HG03064 (cell line): Measurements from ENCODE around the gene NPHP4.

ENCODE experiments used
- ATAC-seq: cut with Tn5 transposase; IDR thresholded peaks from one replicate; pipeline ENCODE4 v1.9.1; 2021; ENCODE audit warnings: low read depth; ENCODE audit not compliant: unreplicated experiment

Gene NPHP4

DNA sequence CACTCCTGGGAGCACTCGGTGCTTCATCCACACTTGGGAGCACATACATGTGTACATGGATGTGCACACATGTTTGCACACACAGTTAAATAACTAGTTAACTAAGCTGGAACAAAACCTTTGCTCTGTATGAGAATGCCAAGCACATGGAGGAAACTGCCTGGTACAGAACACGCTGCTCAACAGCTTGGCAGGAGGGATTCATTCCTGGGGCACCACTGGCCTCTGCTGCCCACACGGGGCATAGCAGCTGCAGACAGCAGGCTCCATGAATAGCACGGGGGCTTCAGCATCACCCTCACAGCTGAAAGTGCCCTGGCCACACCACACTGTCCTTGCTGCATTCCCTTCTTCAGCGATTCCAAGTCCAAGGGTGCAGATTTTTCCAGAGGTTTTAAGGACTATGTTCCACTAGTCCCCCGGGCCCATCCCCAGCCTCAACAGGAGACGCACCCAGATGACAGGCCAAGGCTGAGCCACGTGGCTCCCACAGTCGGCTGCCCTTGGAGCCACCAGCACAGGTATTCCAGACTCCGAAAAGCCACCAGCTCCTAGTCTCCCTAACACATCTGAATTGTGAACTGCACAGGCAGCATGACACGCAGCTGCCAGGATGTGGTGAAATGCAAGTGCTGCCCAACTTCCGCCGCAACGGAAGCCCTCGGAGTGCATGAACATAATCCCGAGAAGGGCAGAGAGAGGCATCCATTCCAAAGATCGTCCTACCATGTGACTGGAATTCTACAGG is 16.9 kb downstream of the NPHP4 start:
- ATAC-seq: no peak

DNA sequence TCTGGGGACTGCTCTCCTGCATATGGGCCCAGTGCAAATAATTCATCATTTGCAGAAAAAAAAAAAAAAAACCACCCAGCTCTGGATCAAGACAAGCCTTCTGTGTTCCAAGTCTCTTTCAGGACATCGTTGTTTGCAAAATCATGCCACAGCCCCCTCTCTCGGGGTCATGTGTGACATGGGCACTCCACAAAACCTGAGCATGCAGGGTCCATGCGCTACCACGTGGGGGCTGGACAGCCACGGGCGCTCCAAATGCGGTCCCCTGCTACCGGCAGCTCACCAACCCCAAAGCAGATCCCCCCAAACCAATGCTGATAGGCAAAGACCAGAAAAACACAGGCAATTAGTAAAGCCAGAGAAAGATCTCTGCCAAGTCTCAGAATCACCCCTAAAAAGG is 17.6 kb downstream of the NPHP4 start:
- no peak for ATAC-seq

DNA sequence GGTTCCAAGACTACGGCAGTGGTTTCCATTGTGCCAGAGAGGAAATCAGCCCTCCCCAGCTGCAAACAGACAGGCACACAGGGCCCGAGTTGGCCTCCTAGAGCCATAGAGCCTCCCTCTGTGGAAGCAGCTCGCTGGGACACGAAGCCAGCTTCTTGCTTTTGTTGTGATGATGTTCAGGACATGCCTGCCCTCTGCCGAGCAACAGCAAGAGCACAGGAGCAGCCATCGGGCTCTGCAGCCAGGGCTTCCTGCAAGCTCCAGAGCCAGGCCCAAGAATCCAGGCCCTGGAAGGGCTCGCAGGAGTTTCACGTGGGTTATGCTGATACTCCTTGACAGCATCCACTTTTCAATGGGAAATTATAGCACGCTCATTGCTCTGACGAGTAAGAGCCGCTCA is 18.5 kb downstream of the NPHP4 start:
- ATAC-seq: no peak

DNA sequence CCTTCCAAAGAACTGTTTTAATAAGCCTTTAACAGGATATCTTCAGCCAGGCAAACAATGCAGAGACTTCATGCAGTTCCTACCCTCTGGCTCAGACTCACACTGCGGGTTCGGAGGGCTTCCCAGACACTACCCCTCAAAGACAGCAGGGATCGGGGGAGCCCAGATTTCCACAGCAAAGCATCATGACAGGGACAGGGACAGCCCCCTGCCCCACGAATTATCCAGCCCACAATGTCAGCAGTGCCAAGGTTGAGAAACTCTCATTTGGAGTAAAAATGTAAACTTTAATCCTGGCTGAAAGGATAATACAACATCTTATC is 20.1 kb downstream of the NPHP4 start:
- no peak for ATAC-seq

DNA sequence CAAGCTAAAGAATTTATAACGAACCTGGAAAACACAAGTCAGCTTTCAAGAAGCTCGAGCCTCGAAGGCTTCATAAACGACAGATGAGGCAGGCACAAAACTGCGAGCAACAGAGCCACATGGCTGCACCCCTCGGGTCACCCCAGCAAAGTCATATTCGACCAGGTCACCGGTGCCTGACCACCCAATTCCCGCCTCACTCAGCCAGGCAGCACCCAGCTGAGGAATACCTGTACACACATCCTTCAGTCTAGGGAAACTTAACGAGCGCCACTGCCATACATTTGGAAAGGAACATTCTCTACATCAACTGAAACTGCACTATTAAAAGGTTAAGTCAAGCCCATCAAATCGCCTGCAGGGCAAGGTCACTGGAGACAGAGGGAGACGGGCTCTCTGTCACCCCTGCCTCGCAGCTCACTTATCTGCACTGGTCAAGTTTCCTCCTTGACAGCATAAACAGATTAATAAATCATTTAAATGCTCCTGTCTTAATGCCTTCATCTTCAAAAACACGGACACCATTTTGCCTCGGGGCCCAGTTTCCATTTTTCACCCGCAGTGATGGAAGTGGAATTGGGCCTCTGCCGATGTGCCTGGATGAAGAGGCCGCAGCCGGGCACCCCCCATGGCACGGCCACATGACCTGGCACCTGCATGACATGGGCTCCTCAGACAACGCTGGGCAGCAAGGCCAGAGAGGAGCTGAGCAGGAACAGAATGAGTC is 20.6 kb downstream of the NPHP4 start:
- ATAC-seq: no peak

DNA sequence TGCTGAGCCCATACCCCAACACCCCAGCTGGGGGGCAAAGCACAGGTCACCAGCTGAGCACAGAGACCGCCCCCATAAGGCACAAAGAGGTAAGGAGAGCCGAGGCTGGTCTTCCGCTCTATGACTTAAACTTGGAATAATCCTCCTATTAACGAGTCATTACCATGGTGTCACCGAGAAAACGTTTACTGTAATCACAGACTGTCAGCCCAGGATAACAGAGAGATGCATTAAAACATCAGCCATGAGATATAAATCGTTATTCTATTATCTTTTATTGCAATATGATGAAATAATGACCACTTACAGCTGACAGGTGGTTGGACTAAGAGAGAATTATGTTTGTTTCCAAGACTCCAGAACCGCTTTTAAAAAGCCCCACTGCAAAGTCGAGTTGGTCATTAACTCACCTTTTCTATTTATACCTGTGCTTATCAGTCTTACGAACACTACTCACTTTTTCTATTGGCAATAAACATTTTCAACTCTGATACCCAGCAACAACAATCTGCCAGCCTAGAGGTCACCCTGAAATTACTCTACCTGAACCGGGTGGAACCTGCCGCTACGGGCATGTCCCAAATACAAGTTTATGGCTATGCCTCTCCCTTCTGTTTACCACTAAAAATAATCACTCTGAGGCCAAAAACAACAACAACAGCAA is 21.5 kb downstream of the NPHP4 start:
- ATAC-seq: no peak

DNA sequence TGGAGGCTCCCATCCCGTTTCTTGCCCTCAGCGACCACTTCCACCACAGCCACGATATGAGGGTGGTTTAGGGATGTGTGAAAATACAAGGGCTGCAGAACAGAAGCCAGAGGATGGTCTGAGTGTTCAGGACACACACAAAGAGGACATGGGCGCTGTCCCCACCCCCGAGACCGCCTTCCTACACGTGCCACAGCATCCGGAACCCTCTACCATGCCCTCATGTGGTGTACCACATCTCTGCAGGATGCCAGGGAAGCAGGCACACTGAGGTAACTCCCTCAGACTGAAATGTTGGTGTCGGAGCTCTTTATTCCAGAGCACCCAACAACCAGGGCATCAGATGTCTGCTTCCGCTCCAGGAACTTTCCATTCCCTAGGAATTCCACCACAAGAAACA is 23.1 kb downstream of the NPHP4 start:
- ATAC-seq: no peak

DNA sequence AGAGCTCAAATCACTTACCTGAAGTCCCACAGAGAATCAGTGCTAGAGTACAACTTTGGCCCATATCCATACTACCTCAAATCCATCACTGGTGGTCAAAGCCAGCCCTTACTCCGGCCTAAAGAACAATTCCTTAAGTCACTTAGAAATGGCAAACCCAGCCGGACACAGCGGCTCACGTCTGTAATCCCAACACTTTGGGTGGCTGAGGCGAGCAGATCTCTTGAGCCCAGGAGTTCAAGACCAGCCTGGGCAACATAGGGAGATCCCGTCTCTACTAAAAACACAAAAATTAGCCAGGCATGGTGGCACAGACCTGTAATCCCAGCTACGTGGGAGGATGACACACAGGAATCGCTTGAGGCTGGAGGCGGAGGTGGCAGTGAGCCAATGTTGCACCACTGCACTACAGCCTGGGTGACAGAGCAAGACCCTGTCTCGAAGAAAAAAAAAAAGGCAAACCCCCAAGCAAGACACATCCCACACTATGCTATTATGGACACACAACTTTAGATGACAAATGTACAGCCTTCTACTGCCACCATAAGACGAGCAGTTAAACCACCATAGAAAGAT is 24.0 kb downstream of the NPHP4 start:
- no peak for ATAC-seq

DNA sequence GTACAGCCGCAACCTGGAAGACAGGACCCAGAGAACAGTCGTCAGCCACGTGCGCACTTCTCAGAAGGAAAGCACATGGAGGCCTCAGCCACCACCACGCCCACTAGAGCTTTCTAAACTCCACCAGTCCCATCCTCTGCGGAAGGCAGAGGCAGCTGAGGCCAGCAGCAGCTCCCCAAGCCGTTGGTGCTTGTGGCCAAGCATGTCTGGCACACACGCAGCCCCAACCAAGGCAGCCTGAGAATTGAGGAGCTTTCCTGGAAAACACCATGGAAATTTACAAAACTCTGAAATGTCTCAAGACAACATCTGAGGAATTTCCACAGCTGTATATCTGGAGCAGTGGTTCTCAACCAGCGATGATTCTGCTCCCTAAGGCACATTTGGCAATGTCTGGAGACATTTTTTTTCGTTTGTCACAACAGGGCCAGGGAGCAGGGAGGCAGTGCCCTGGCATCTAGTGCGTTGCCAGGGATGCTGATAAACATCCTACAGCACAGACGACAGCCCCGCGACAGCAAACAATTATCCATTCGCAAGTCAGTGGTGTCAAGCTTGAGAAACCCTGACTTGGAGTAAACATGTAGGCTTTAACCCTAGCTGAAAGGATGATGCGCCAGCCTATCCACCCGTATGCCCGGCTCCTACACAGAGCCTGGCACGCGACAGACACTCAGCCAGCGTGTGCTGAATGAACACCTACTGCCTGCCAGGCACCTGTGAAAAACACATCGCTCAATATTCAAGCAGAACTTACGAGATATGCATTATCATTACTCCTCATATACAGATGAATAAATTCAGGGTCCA is 24.7 kb downstream of the NPHP4 start:
- ATAC-seq: no peak

DNA sequence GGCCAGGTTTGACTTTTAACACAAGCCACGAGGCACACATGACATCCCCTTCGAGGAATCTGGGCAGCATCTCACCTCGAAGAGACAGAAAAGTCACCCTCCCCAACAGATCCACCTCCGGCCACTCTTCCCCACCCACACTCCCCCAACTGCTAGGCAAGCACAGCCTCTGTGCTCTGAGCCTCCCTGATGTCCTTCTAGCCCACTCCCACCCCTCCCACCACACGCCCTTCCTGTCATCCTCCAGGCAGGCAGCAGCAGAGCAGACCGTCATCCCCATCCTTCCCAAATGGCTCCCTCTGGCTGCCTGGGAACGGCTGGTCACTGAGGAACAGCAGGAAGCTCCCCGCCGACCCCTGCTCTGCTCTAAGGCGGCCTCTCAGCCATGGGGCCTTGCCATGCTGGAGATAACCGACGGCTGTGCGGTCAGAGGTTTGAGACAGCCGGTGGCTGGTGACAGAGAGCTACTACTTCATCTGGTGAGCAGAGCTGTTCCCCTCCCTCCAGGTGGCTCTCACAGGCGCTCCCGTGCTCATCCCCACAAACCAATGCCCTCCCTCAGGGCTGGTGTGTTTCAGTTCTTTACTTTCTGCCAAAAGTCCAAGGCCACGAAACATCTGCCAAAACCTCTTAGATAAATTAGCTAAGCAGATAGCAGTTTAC is 25.6 kb downstream of the NPHP4 start:
- ATAC-seq: no peak

DNA sequence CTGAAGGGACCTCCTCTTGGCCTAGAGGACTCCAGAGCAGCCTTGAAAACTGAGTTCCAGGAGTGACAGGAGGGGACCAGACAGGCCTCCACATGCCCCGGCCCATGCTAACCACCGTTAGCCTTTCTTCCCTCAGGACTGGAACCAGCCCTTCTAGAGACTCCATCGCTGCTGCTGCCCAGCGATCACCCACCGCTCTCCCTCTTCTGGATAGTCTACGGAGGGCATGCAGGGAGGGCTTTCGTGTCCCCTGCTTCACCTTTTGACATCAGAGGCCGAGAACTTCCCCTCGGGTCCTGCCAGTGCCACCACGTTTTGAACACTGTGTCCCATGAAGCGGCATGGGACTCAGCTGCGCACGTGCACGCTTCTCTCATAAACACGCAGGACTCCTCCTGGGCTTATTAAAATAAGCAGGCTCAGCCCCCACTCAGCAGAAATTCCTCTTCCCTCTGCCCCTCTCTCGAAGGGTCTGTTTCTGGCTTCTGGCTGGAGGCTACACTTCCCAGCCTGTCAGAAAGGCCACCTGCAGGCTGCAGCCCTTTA is 26.6 kb downstream of the NPHP4 start:
- no peak for ATAC-seq

DNA sequence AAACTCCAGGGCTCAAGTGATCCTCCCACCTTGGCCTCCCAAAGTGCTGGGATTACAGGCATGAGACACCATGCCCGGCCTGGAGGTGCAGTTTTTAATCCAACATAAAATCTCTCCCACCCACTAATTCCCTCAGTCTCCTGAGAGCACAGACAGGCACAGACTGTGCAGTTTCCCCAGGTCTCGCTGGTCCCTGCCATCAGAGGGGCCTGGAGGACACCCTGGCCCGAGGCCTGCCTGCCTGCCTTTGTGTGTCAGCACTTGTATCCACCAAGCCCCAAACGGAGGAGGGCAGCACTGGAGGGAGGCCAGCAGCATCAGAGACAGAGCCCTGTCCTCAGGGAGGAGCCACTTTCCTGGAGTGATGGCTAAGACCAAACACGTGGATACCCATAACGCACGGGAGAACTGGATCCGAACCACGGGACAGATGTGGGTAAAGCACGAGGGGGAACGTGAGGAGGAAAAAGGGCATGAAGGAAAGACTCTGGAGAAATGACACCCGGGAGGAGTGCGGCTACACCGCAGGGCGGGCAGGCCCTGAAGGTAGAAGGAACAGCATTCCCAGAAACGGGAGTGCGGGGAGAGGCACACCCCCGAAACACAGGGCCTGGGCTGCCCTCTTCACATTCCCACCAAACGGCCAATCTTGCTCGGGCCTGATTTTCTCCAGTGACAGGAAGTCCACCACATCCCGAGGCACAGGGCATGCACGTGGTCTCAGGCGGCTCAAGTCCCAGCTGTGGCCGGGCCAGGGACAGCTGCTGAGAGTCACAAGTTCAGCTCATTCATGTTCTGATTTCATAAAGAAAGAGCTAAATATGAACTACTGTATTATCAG is 29.7 kb downstream of the NPHP4 start:
- ATAC-seq: no peak

DNA sequence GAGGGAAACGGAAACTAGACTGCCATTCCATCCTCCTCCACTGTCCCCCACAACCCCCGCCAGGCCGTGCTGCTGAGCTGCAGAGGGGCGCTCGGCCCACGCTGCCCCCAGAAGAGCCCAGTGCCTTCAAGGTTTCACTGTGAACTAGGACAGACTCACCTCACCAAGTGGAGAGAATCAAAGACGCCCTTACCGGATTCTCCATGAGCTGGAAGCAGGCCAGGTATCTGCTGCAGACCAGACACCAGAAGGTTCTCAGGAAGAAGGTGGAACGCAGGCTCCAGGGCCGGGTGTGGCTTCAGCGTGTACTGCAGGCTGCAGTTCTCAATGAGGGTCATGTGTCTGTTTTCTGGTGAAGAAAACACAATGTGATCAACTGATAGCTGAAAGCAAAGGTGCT is 30.6 kb downstream of the NPHP4 start:
- no peak for ATAC-seq

DNA sequence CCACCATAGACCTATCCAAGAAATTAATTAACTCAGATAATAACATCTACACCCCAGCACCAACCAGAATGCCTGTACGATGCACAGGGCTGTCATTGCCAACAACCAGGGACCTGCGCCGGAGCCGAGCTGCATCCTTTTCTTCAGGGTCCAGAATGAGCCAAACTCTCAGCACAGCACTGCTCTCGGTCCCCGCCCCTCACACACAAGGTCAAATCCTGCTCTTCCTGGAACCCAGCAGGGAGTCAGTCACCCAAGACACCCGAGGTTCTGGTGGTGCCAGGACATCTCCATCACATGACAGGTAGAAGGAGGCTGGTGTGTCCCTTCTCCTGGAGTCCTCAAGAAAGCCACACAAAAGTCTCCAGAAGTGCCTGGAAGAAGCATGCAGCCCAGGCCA is 31.9 kb downstream of the NPHP4 start:
- no peak for ATAC-seq

DNA sequence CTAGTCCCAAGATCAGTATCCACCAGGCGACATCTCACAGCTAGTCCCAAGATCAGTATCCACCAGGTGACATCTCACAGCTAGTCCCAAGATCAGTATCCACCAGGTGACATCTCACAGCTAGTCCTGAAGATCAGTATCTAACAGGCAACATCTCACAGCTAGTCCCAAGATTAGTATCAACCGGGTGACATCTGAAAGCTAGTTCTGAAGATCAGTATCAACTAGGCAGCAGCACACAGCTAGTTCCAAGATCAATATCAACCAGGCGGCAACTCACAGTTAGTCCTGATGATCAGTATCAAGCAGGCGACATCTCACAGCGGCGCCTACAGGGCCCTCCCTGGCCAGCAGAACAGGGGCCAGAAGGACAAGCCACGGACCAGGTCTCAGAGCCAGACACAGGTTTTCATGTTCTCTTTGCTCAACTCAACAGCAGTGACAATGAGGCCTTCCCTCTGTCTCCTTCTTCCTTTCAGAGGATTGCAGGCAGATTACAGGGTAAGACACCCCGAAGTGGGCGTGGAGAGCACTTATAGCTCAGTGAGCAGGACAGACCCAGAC is 32.5 kb downstream of the NPHP4 start:
- ATAC-seq: no peak

DNA sequence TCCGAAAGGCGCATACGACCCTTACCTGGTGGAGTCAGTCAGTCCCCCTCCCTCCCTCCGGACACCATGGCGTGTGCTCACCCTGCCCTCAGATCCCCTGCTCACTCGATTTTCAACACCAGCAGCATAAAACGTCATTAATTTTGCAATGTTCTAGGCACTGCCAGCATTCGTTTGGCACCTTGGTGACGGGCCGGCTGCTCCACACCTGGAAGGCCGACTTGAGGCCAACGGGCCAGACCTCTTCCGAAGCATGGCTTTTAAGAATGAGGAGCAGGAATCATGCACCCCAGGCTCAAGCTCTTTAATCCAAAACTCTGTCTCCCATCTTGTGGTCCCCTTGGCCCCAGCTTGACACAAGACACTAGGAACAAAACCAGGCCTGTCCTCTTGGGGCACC is 33.1 kb downstream of the NPHP4 start:
- ATAC-seq: no peak

DNA sequence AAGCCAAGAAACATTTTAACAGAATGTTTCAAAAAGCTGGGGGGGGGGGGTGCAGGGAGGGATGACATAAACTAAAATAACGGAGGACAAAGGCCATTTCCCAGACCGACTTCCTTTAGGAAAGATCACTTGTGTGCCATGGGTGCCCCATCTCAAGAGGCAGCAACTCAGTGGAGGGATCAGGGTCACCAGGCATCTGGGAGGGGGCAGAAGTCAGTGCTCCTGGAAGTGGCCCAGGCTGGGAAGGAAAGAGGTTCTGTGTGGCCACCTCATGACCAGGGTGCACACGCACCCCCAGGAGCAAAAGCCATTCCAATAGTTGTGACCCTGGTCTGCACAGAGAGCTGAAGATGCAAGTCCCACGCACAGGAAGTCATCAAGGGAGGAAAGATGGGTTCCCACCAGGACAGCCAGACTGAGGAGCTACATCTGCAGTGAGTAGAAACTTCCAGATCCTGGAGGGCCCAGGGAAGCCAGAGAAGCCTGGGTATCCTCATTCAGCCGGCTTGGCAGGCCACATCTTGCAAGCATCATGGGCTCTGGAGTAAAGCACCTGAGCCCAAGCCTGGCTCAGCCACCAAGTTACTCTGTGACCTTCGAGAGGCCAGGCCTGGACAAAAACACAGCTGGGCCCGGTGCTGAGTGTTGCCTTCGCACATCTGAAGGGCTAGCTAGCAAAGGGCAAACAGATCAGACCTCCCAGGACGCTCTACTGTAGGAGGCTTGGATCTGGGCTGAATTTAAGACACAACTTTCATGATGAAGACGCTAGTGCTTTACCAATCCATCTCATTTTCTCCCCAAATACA is 36.0 kb downstream of the NPHP4 start:
- no peak for ATAC-seq

DNA sequence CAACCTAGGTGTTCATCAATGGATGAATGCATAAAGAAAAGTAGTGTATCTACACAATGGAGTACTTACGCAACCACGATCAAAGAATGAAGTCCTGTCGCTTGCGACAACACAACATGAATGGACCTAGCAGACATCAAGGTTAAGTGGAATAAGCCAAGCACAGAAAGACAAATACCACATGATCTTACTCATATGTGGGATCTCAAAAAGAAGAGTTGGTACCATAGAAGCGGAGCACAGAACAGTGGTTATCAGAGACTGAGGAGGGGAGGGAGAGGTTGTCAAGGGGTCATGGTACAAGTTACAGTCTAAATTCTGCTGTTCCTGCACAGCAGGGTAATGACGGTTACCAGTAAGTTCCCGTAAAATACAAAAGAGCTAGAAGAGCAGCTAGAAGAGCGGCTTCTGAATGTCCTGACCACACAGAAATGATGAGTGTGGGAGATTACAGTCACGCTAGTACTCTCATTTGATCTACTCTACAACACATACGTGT is 36.7 kb downstream of the NPHP4 start:
- no peak for ATAC-seq
